Stimulated activated CD8-positive, alpha-beta memory T cell treated with anti-CD3 and anti-CD28 coated beads, Interleukin-2, amount 100 ng/mL, for 48 hours (primary cell): Measurements from ENCODE around the gene EDARADD.

Experiments
- DNase-seq, 2 donors: peaks; one replicate each; pipeline ENCODE4 v3.0.0-alpha.2; 2020; ENCODE audit warnings: low read depth in 2 of 2

EDARADD gene

DNA sequence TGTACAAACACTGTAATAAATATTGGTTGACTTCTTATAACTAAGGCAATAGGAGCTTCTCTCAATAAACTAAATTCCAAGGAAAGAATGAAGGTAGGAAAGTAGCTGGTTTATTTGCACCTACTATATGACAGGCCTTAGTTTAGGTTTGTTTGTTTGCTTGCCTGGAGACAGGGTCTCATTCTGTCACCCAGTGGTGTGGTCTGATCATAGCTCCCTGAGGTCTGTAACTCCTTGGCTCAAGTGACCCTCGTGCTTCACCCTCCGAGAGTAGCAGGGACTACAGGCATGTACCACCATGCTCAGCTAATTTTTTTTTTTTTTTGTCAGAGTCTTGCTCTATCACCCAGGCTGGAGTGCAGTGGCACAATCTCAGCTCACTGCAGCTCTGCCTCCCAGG, 1.9 kb upstream of the EDARADD start:
- DNase-seq: no peak

DNA sequence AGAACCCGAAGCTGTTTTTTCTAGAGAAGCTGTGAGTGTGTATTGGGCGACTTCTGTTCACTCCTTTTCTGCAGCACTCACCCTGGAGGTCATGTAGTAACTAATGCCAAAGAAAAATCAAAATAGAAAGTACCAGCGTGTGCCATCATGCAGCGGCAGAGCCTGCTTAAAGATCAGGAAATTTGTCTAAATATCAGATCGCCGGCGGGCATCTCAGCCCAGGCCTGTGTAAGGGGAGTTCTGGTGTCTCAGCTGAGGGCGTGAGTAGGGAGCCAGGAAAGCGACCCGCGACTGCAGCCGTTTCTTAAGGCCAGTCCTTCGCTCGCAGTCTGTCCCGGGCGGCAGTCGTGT, 768 bp downstream of the EDARADD start:
- DNase-seq: no peak

DNA sequence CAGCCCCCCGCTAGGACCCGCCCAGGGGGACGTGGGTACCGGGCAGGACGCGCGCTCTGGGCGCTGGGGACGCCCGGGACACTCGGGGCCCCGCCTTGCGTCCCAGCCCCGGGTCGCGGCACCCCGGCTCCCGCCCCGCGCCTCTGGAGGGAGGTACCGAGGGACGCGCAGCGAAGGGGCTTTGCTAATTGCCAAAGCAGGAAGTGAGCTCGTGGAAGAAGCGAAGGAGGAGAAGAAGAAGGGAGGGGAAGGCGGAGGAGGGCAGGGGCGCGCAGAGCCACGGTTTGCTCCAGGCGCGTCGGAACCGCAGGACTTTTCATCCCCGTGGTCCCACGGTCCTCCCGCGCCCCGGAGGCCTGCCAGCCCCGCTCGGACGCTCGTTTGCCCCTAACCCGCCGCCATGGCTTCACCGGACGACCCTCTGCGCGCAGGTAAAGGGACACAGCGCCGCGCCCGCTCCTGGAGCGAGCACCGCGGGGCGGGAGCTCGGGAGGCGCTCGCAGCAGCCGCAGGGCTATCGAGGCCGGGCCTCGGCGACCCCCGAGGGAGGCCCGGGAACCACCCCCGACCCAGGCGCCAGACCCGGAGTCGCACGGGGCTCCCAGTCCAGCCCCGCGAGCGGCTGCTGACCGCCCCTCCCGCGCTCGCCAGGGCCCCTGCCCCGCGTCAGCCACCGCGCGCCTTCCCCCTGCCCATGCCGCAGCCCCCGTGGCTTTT, 1.3 kb downstream of the EDARADD start:
- DNase-seq: peak; percentile 42 to 54

DNA sequence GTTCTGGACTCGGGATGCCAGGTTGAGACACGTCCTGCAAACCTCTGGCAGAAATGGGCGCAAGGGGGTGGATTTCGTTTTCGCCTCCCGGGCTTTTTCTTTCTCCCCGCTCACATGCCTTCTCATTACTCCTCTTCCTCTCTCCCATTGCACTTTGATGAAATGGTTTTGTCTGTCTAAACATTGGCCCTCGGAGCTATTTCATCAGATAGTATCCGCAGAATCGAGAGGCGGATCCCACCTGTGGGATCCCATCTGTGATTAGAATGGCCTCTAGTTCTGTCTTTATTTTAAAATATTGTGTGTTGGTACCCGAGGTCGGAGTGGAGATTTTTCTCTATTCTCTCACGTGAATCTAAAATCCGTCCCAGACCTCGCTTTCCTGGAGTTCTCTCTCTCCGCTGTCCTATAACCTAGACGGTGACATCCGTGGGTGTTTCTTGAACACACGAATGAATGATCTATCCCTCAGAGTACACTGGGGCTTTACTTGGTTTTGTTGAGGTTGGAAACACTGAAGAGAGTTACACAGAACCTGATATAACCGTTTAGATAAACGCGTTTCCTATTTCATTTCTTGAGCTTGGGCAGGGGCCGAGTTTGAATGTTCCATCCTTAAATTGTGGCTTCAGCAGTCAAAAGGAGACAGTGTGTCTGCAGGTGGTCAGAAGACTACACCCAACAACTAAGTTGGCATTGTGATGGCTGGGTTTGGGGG, 2.0 kb downstream of the EDARADD start:
- no peak for DNase-seq

DNA sequence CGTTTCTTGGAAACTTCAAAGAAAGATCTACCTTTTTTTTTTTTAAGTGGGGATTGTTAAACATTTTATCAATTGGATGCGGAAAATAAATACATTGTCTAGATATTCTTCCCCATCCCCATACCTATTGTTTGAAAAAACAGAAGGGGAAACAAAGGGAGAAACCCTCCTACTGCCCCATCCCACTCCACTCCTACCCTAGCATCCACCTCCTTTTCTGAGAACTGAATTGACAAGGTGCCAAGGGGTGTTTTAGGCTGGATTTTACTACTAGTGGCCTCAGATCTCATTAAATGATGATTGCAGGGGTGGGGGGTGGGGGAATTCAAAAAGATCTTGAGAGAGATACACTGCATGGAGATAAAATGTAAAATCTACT, 2.6 kb downstream of the EDARADD start:
- DNase-seq: no peak

DNA sequence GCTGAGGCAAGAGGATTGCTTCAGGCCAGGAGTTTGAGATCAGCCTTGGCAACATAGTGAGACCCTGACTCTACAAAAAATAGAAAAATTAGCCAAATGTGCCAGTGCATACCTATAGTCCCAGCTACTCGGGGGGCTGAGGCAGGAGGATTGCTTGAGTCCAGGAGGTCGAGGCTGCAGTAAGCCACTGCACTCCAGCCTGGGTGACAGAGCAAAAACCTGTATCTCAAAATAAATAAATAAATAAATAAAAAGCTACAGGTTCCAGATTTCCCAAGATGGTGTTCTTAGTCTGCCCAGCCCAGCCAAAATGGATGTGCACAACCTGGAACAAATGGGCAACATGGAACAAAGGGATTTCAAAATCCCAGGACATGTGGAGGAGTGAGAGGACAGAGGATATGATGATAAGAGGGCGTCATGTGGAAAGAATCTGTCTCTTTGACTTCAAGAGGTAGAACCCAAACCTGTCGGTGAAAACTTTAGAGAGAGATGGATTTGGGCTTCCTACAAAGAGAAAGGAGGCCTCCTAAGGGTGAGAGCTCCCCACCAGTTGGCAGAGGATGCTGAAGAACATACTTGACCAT, 3.2 kb downstream of the EDARADD start:
- no peak for DNase-seq

DNA sequence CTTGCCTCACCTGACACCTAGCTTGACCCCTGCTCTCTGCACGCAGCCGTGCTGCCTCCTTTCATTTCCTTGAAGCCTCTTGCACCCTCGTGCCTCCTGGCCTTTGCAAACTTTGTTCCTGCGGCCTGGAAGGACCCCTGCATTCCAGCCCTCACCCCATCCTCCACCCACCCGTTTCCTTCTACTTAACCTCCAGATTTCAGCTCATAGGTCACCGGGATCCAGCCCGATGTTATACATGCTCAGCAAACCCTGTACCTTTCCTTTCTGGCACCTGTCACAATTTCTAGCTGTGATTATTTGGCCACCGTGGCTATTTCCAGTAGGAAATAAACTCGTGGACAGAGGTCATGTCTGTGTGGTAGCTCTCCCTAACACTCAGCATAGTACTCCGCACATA, 4.5 kb downstream of the EDARADD start:
- DNase-seq: no peak

DNA sequence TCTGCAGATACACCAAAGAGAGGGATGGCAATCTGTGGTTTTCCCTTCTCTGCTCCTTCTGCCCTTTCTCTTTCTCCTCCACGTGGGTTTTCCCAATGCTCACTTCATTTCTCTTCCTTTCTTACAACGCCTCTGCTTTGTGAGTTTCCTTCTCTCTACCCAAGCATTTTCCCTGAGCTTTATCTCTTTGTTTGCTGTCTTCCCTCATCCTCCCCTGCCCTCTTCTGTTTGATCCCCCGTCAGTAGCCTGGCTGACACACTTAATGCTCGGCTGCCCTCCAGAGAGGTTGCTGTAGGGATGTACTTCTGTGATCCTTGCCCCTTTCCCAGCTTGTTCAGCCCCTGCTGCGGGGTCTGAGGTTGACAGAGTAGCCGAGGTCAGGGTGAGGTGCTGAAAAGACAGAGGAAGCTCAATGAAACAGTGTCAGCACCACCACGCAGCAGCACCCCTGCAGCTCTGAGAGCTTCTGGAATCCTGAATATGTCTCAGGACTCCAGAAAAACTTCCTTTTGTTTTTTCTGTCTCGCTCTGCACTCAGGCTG, 6.0 kb downstream of the EDARADD start:
- no peak for DNase-seq

DNA sequence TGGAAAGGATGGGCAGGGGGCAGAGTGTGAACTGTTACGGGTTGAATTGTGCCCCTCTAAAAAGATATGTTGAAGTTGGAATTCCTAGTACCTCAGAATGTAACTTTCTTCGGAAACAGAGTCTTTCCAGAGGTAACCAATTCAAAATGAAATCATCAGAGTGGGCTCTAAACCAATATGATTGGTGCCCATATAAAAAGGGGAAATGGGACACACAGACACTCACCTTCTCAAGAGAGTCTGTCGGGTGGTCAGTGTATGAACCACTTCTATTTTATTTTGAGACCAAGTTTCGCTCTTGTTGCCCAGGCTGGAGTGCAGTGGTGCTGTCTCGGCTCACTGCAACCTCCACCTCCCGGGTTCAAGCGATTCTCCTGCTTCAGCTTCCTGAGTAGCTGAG, 7.6 kb downstream of the EDARADD start:
- no peak for DNase-seq

DNA sequence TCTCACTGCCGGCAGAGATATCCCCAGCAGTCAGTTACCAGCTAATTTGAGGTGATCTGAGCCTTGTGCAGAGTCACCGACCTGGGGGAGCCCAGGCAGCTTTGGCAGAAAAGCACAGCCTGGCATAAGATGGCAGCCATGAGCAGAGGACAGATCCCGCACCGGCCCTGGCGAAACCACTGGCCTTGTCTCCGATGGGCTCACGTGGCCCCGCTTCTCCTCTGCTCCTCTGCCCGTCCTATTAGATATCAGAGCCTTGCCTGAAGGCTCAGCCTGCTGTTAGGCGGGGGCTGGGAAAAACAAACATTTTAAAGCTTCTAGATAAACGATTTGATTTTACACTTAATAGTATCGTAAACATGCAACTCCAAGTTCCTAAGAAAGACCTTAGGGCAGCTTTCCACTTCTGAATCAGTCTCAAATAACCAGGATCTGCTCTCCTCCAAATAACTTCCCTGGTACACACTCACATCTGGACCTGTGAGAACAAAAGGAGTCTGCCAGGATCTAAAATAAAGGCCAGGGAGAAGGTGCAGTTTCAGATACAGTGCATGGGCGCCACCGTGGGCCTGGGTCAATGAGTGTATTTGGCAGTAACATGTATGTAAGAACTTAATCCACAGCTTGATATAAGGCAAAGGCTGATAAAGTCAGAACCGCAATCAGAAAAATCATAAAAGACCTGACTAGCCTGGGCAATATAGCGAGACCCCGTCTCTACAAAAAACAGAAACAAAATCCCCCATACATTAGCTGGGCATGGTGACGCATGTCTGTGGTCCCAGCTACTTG, 10.0 kb downstream of the EDARADD start:
- DNase-seq: no peak

DNA sequence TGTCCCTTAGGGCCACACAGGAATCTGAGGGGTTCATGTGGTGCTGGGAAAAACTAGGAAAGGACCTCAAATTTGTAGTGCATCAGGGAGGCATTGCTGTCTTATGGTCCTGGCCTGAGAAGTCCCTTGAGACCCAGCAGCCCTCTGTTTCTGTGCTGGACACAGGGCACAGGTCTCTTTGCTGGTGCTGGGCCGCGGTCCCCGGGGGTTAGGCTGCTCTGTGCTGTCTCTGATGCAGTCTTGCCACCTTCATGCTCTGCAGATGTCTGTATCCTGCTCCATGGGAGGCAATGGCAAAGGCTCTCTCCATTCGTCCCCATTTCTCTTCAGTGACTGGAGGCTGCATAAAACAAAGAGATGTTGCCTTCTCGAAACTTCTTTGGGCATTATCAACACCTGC, 13.0 kb downstream of the EDARADD start:
- no peak for DNase-seq

DNA sequence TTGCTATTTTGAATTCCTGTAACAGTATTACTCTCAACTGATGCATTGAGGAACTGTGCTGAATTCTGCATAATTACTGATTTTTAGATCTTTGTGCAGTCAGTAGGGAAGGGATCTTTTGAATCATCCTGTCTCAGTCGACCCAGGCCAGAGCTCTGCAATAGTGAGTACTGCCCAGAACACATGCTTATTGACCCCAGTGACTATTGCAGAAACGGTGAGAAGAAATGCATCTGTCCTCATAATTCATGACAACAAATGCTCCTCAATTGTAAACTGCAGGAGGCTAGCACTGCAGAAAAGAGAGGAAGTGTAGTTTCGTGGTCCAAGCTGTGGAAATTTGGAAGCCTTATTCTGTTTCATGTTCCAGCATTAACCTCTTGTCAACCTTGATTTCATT, 19.6 kb downstream of the EDARADD start:
- DNase-seq: no peak

DNA sequence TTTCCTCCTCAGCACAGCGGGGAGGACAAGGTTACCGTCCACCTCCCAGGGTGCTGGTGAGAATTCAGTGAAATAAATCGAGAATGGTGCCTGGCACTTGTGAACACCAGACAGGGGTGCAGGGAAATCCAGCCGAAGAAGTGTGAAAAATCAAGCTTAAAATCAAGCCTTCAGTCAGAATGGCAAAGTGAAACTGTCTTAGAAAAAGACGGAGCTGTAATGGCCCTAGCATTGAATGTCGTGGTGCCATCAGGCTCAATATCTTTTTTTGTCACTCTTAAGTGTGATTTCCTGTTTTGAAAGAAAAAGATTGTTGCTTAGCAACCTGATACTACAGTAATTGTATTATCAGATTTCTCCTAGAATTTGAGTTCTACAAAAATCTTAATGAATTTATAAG, 22.1 kb downstream of the EDARADD start:
- DNase-seq: no peak

DNA sequence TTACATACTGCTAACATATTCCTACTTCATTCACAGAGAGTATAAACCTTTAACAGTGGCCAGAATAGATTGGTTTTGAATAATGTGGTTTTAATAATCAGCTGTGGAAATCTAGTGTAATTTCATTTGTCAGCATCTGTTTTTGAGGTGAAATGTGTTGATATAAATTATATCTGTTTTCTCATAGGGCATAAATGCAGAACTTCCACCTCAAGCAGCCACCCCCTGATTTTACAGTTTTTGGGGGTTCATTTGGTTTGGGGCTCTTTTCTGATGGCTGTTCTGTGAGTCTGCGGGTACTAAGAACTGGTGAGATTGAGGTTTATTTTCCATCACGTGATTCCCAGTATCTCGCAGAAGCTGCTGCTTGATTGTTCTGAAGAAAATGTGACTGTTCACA, 23.2 kb downstream of the EDARADD start:
- no peak for DNase-seq

DNA sequence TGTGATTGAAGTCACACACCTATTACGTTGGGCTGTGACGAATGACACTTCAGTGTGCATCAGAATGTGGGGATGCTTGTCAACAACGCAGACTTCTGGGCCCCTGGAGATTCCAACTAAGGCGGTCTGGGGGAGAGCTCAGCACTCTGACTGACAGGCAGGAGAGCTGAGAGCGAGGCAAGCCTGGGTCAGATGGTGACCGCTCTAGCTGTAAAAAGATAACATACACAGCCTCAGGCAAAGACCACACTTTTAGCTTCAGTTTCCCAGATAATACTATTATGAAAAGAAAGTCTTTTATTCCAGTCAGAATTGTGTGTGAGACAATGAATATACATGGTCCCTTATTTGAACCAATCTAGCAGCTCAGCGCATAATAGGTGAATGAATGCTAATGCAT, 25.4 kb downstream of the EDARADD start:
- DNase-seq: no peak

DNA sequence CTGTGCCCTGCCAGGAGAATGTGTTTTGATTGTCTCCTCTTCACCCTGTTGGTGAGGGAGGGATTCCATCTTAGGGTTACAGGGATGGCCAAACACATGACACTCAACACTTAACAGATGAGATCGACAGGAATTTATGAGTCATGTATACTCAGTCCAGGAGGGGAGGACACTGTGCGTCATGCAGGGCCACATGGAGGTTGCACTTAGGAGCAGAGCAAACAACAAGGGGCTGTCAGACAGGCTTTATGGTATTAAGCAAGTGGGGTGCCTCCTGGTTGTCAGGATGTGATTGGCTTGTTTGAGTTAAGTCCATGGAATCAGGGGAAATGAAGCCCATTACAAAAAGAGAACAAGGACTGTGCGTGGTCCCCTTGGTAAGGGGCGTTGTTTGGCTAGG, 26.9 kb downstream of the EDARADD start:
- DNase-seq: no peak

DNA sequence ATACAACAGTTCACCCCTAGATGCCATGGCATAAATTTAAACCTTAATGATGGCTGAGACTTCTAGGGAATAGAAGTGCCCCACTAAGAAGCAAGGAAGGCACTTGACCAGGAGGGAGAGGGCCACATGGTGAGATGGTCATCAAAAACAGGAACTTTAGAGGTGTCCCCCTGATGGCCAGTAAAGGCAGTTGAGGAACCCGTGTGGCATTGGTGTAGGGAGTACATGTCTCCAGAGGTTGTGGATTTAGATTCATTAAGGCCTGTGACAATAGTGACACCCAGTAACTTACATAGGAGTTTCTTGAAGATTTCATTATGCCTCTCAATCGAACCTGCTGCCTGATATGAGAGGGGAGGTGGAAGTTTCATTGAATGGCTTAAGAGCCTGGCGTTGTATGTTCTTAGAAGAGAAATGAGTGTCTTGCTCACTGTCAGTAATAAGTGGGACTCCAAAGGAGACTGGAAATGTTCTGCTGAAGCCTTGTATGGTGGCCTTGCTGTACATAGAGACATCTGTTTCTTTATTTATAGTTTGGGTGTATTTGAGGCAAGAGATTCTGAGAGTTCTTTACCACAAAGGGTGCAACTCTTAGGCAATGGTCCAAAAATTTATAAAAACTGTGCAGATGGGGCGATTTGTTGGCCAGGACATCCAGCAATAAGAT, 27.9 kb downstream of the EDARADD start:
- no peak for DNase-seq

DNA sequence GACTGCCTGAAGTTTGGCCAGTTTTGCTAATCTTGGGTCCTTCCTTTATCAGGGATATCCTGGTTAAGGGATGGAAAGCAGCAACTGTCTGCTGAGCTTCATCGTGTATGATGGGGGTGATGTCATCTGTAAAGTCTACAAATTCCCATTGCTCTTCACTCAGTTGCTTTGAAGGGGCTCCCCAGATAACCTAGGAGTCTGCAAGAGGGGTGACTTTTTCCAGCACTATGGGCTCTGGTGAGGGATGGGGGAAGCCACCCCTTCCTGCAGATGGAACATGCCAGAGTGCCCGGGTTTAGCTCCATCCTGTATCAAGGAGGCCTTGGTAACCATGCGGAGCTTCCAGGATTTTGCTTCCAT, 28.4 kb downstream of the EDARADD start:
- DNase-seq: no peak

DNA sequence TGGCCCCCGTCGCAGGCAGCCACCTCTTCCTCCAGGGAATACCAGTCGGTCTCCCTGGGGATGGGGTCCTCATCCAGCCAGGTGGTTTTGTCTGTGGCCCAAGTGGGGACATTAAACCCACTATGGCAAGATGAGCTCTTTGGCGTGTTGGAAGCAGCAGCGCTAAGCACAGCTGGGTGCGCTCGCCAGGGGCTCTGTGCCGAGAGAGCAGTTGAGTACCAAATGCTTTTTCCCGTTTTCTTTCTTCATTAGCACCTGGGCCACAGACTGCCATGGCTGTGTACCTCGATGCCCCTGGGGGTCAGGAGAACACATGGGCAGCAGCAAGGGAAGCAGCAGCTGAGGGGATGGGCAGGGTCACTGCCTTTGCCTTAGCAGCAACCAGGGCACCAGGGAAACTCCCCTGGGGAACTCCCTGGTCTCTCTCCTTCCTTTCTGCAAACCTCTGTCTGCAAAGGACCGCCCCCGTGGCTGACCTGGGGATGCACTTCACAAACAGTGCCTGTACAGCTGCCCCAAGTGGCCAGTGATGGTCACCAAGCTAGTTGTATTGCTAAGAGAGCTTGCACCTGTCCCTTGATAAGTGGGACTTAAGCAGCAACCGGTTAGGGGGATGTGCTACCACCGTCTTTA, 31.1 kb downstream of the EDARADD start:
- peak in 1 of 2 donors; percentile 39 for DNase-seq

DNA sequence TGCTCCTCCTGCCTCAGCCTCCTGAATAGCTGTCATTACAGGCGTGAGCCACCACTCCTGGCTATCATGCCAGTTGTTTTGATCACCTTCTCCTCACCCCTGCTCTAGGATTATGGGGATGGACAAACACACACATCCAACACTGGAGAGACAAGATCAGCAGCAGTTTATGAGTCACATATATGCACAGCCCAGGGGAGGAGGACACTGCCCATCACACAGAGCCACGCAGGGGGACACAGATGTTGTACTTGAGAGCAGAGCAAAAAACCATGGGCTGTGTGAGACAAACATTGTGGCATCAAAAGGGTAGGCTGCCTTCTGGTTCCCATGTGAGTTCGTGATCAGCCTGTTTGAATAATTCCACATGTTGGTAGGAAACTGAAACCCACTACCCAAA, 32.1 kb downstream of the EDARADD start:
- no peak for DNase-seq

DNA sequence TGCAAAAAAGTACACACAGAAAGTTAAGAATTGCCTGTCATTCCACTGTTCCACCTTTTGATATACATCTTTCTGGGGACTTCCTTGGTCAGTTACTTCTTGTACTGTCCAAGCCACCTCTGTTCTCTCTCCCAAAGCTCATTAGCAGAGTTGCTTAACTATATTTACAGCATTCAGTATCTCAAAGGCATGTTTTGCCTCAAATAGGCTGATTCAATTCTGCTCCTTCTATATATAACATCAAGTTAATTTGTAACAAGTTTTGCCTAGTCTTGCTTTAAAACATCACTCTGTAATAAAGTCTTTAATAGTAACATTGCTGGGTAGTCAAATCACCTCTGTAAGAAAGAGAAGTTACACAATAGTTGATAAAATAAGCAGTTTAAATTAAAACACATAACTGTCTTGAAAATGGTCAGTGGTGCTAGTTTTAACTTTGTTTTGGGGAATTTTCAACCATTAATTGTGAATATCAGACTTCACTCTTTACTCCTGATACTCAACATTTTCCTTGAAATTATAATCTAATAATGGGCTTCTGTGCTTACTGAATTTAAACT, 35.7 kb downstream of the EDARADD start:
- DNase-seq: no peak
